ENCODE measurements around the gene ARHGEF37. TPM values are rescaled to one million over a fixed set of nuclear protein-coding genes. Genes with fewer than 3 reads are reported as not detected.
"Not testable (repeated sequence)": the region's sequence is repeated elsewhere in the genome, so short reads cannot be mapped to it uniquely, and the experiment has no call there.

Gene ARHGEF37
- total and polyA plus RNA-seq, 3 experiments from 2014 or later: 0.13 to 0.53 TPM; not detected in 1

DNA sequence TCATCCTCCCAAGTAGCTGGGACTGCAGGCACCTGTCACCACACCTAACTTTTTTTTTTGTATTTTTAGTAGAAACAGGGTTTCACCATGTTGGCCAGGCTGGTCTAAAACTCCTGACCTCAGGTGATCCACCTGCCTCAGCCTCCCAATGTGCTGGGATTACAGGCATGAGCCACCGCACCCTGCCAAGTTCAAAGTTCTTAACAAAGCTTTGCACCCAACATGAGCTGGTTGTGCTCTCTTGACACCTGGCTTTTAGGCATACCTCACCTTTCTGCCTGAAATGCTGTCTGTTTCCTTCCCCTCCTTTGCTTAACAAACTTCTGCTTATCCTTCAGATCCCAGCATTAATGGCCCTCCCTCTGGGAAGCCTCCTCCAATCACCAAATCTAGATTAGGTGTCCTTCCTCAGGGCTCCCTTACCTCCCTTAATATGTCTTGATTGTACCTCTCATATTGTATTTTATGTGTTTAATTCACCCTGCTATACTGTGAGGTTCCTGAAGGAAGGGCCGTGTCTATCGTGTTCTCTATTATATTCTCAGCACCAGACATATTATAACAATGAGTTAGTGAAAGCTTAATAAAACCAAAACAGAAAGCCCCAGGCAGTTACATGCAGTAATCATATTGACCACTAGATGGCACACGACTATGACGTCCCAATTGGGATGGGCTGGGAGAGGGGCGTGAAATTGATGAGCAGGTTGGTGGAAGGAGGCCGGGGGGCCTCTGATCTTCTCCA, 86.0 kb downstream of the ARHGEF37 start:
- Mint-ChIP-seq H3K27ac (no peak overlapping the region), H3K27me3 (peaks cover 2 to 21% of the 10 kb centered on the region in 2 donors), H3K4me1 (no peaks in the 10 kb centered on the region), H3K4me3 (no peak overlapping the region), H3K9me3 (peaks cover 6 to 49% (median 31%) of the 10 kb centered on the region in 5 donors), H3K36me3 (peaks cover 0 to 29% (median 0%) of the 10 kb centered on the region in 3 donors)
- Histone ChIP-seq H3K4me3 (ENCODE audit: low read length) (no peak overlapping the region), H3K36me3 (ENCODE audit: insufficient read depth, low read length) (no peaks in the 10 kb centered on the region), H3K9me3 (ENCODE audit: low read length) (no peaks in the 10 kb centered on the region), H3K4me1 (ENCODE audit: insufficient read depth, low read length) (no peaks in the 10 kb centered on the region), H3K27me3 (ENCODE audit: insufficient read depth, low read length, poor library complexity, severe bottlenecking) (no peaks in the 10 kb centered on the region), H3K27ac (ENCODE audit: low read depth, low read length) (no peak overlapping the region)
- CTCF ChIA-PET: interaction anchor here (0.6 to 2.7 kb wide), 4 partner anchors 10 to 167 kb away, joined by 3 to 11 read pairs (median 4); no protein-coding TSS in a partner anchor
- DNase-seq: no peak
- POLR2A ChIA-PET: no interaction called here

DNA sequence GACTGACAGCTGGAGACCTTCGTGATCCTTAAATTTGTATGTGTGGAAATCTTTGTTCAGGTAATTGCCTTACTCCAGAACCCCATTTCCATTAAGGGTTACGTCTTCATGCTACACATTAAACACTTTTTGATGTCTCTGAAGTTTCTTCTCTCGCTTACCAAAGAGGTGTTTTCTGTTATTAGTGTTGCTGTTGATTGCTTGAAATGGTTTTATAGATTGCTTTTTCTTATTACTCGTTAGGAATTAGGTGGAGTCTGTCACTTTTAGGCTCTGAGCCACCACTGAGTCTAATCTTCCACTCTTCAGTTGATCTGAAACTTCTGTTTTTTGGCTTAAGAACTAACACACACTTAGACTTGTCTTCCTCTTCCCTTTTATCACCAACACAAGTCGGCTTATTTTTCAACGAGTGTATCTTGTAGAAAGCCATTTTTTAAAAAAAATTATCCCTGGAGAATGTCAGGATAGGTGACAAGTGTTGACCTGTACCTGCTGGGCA, 86.6 kb downstream of the ARHGEF37 start:
- no peaks in the 10 kb centered on the region for H3K36me3 ChIP-seq (ENCODE audit: insufficient read depth, low read length)
- ChIA-PET POLR2A (no interaction called here), CTCF (interaction anchor here (2.7 kb wide), 1 partner anchor 161 kb away, joined by 11 read pairs; no protein-coding TSS in a partner anchor)
- H3K36me3 Mint-ChIP-seq: peaks cover 0 to 29% (median 0%) of the 10 kb centered on the region in 3 donors
- no peak overlapping the region for H3K27ac ChIP-seq (ENCODE audit: low read depth, low read length)
- H3K27me3 Mint-ChIP-seq: peaks cover 2 to 28% of the 10 kb centered on the region in 2 donors
- no peaks in the 10 kb centered on the region for H3K9me3 ChIP-seq (ENCODE audit: low read length)
- no peaks in the 10 kb centered on the region for H3K4me1 Mint-ChIP-seq
- no peak for DNase-seq
- H3K4me3 Mint-ChIP-seq: no peak overlapping the region
- H3K4me1 ChIP-seq (ENCODE audit: insufficient read depth, low read length): no peaks in the 10 kb centered on the region
- H3K4me3 ChIP-seq (ENCODE audit: low read length): no peak overlapping the region
- no peak overlapping the region for H3K27ac Mint-ChIP-seq
- no peaks in the 10 kb centered on the region for H3K27me3 ChIP-seq (ENCODE audit: insufficient read depth, low read length, poor library complexity, severe bottlenecking)
- H3K9me3 Mint-ChIP-seq: peaks cover 6 to 54% (median 35%) of the 10 kb centered on the region in 5 donors

DNA sequence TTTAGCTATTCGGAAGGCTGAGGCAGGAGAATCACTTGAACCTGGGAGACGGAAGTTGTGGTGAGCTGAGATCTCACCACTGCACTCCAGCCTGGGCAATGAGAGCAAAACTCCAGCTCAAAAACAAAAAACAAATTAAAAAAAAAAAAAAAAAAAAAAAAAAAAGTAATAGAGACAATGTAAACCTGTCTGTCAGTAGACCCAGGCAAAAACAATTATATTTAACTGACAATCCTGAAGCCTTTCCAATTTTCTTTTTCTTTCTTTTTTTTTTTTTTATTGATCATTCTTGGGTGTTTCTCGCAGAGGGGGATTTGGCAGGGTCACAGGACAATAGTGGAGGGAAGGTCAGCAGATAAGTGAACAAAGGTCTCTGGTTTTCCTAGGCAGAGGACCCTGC, 88.0 kb downstream of the ARHGEF37 start:
- H3K36me3 ChIP-seq (ENCODE audit: insufficient read depth, low read length); POLR2A ChIA-PET; H3K9me3 ChIP-seq (ENCODE audit: low read length); H3K4me3 Mint-ChIP-seq; H3K27me3 ChIP-seq (ENCODE audit: insufficient read depth, low read length, poor library complexity, severe bottlenecking); H3K4me3 ChIP-seq (ENCODE audit: low read length); DNase-seq; H3K27ac ChIP-seq (ENCODE audit: low read depth, low read length); H3K4me1 Mint-ChIP-seq; H3K4me1 ChIP-seq (ENCODE audit: insufficient read depth, low read length); H3K27ac Mint-ChIP-seq; CTCF ChIA-PET: not testable (repeated sequence)
- Mint-ChIP-seq H3K36me3 (peaks cover 0 to 30% (median 0%) of the 10 kb centered on the region in 3 donors), H3K27me3 (peaks cover 7 to 38% of the 10 kb centered on the region in 2 donors), H3K9me3 (peaks cover 6 to 58% (median 35%) of the 10 kb centered on the region in 5 donors)

DNA sequence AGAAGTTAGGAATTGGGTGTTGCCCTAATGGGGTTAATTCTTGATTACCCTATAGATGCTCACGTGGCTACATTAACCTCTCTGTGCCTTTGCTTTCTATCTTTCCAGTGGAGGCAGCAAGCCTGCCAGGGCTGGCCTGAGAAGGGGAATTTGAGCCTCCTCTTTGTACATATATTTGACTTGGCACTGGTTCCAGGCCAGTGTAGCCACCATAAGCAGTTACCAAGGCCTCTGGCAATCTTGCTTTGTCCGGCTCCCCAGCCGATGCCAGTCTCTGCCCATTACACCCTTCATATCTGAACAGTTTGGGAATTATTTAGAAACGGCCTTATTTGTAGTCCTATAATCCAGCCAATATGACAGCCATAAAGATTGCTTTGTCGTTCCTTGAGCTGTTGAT, 90.2 kb downstream of the ARHGEF37 start:
- no peaks in the 10 kb centered on the region for H3K36me3 ChIP-seq (ENCODE audit: insufficient read depth, low read length)
- peaks cover 7 to 36% of the 10 kb centered on the region in 2 donors for H3K27me3 Mint-ChIP-seq
- H3K4me1 Mint-ChIP-seq: no peaks in the 10 kb centered on the region
- H3K9me3 Mint-ChIP-seq: peaks cover 6 to 44% (median 35%) of the 10 kb centered on the region in 5 donors
- H3K27me3 ChIP-seq (ENCODE audit: insufficient read depth, low read length, poor library complexity, severe bottlenecking): no peaks in the 10 kb centered on the region
- no peak overlapping the region for H3K27ac Mint-ChIP-seq
- peaks cover 0 to 21% (median 0%) of the 10 kb centered on the region in 3 donors for H3K36me3 Mint-ChIP-seq
- DNase-seq: no peak
- CTCF ChIA-PET: no interaction called here
- H3K27ac ChIP-seq (ENCODE audit: low read depth, low read length): no peak overlapping the region
- POLR2A ChIA-PET: no interaction called here
- no peak overlapping the region for H3K4me3 Mint-ChIP-seq
- no peaks in the 10 kb centered on the region for H3K4me1 ChIP-seq (ENCODE audit: insufficient read depth, low read length)
- no peaks in the 10 kb centered on the region for H3K9me3 ChIP-seq (ENCODE audit: low read length)
- no peak overlapping the region for H3K4me3 ChIP-seq (ENCODE audit: low read length)

DNA sequence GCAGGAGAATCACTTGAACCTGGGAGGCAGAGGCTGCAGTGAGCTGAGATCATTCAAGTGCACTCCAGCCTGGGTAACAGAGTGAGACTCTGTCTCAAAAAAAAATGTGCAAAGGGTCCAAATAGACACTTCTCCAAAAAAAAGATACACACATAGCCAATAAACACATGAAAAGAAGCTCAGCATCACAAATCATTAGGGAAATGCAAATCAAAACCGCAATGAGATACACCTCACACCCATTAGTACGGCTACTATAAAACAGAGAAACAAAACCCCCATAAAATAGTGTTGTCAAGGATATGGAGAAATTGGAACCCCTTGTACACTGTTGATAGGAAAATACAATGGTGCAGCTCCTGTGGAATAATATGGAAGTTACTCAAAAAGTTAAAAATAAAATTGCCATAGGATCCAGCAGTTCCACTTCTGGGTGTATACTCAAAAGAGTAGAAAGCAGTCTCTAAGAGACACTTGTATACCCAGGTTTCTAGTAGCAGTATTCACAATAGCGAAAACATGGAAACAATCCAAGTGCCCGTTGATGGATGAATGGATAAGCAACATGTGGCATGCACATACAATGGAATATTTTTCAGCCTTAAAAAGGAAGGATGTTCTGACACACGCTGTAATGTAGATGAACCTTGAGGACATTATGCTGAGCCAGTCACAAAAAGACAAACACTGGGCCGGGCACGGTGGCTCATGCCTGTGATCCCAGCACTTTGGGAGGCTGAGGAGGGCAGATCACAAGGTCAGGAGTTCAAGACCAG, 91.6 kb downstream of the ARHGEF37 start:
- Histone ChIP-seq H3K27me3 (ENCODE audit: insufficient read depth, low read length, poor library complexity, severe bottlenecking) (no peaks in the 10 kb centered on the region), H3K4me1 (ENCODE audit: insufficient read depth, low read length) (no peaks in the 10 kb centered on the region), H3K4me3 (ENCODE audit: low read length) (no peak overlapping the region), H3K27ac (ENCODE audit: low read depth, low read length) (no peak overlapping the region), H3K9me3 (ENCODE audit: low read length) (no peaks in the 10 kb centered on the region), H3K36me3 (ENCODE audit: insufficient read depth, low read length) (no peaks in the 10 kb centered on the region)
- H3K9me3 Mint-ChIP-seq: peaks cover 5 to 35% (median 27%) of the 10 kb centered on the region in 5 donors
- H3K4me1 Mint-ChIP-seq: no peaks in the 10 kb centered on the region
- H3K27ac Mint-ChIP-seq: no peak overlapping the region
- no peak for DNase-seq
- peaks cover 7 to 41% of the 10 kb centered on the region in 2 donors for H3K27me3 Mint-ChIP-seq
- CTCF ChIA-PET: no interaction called here
- POLR2A ChIA-PET: no interaction called here
- no peak overlapping the region for H3K4me3 Mint-ChIP-seq
- H3K36me3 Mint-ChIP-seq: peaks cover 0 to 15% (median 0%) of the 10 kb centered on the region in 3 donors

DNA sequence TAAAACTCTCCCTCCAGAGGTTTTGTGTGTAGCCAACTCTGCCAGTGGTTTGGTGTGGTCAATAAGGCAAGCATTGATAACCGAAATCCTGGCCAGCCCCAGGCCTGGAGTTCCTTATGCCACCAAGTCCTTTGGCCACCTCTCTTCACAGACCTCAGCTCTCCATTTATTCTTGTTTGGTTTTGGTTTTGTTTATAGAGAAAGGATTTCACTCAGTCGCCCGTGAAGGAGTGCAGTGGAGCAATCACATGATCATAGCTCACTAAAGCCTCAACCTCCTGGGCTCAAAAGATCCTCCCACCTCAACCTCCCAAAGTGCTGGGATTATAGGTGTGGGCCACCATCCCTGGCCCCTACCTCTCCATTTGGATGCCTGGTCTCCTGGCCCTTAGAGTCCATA, 93.4 kb downstream of the ARHGEF37 start:
- H3K9me3 Mint-ChIP-seq: peaks cover 0 to 25% (median 20%) of the 10 kb centered on the region in 5 donors
- no peak for DNase-seq
- no peak overlapping the region for H3K27ac Mint-ChIP-seq
- Histone ChIP-seq H3K9me3 (ENCODE audit: low read length) (no peaks in the 10 kb centered on the region), H3K27me3 (ENCODE audit: insufficient read depth, low read length, poor library complexity, severe bottlenecking) (no peaks in the 10 kb centered on the region), H3K4me1 (ENCODE audit: insufficient read depth, low read length) (no peaks in the 10 kb centered on the region), H3K27ac (ENCODE audit: low read depth, low read length) (no peak overlapping the region), H3K36me3 (ENCODE audit: insufficient read depth, low read length) (no peaks in the 10 kb centered on the region), H3K4me3 (ENCODE audit: low read length) (no peak overlapping the region)
- ChIA-PET POLR2A (no interaction called here), CTCF (no interaction called here)
- H3K4me1 Mint-ChIP-seq: no peaks in the 10 kb centered on the region
- H3K4me3 Mint-ChIP-seq: no peak overlapping the region
- H3K27me3 Mint-ChIP-seq: peaks cover 7 to 54% of the 10 kb centered on the region in 2 donors
- H3K36me3 Mint-ChIP-seq: peaks cover 0 to 12% (median 0%) of the 10 kb centered on the region in 3 donors

DNA sequence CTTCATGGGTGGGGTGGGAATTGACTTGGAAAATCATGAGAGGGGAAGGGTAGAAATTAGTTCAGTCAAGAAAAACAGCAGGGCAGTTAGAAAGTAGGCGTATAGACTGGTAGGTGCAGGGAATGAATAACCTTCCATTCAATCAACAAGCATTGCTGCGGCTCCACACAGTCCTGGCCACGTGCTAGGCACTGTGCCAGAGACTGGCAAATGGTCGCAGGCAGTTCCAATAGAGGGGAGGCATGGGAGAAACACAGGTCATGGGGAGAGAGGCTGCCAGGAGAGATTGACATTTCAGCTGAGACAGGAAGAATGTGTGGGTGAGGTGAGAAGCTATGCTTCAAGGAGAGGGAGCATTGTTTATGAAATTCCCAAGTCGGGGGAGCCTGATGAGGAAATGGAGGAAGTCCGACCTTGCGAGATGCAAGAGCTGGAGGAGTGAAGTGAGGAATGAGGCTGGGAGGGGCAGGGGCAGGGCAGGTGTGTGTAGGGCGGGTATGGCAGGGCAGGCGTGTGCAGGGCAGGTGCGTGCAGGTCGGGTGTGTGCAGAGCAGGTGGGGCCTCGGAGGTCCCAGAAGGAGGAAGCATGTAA, 94.4 kb downstream of the ARHGEF37 start:
- Mint-ChIP-seq H3K27me3 (peaks cover 7 to 60% of the 10 kb centered on the region in 2 donors), H3K36me3 (peaks cover 0 to 12% (median 0%) of the 10 kb centered on the region in 3 donors), H3K9me3 (peaks cover 0 to 25% (median 20%) of the 10 kb centered on the region in 5 donors), H3K4me1 (no peaks in the 10 kb centered on the region), H3K27ac (no peak overlapping the region), H3K4me3 (no peak overlapping the region)
- Histone ChIP-seq H3K36me3 (ENCODE audit: insufficient read depth, low read length) (no peaks in the 10 kb centered on the region), H3K4me3 (ENCODE audit: low read length) (no peak overlapping the region), H3K9me3 (ENCODE audit: low read length) (no peaks in the 10 kb centered on the region), H3K27me3 (ENCODE audit: insufficient read depth, low read length, poor library complexity, severe bottlenecking) (no peaks in the 10 kb centered on the region), H3K27ac (ENCODE audit: low read depth, low read length) (no peak overlapping the region), H3K4me1 (ENCODE audit: insufficient read depth, low read length) (no peaks in the 10 kb centered on the region)
- CTCF ChIA-PET: no interaction called here
- POLR2A ChIA-PET: no interaction called here
- DNase-seq: no peak
